HG02884 (cell line): ENCODE results near the gene NCEH1.
"Not testable (repeated sequence)": the region's sequence is repeated elsewhere in the genome, so short reads cannot be mapped to it uniquely, and the experiment has no call there.

ENCODE experiments used
- ATAC-seq: cut with Tn5 transposase; IDR thresholded peaks from one replicate; pipeline ENCODE4 v1.9.1; 2021; ENCODE audit warnings: mild to moderate bottlenecking, moderate library complexity; ENCODE audit not compliant: unreplicated experiment

The NCEH1 gene, protein sequence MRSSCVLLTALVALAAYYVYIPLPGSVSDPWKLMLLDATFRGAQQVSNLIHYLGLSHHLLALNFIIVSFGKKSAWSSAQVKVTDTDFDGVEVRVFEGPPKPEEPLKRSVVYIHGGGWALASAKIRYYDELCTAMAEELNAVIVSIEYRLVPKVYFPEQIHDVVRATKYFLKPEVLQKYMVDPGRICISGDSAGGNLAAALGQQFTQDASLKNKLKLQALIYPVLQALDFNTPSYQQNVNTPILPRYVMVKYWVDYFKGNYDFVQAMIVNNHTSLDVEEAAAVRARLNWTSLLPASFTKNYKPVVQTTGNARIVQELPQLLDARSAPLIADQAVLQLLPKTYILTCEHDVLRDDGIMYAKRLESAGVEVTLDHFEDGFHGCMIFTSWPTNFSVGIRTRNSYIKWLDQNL

DNA sequence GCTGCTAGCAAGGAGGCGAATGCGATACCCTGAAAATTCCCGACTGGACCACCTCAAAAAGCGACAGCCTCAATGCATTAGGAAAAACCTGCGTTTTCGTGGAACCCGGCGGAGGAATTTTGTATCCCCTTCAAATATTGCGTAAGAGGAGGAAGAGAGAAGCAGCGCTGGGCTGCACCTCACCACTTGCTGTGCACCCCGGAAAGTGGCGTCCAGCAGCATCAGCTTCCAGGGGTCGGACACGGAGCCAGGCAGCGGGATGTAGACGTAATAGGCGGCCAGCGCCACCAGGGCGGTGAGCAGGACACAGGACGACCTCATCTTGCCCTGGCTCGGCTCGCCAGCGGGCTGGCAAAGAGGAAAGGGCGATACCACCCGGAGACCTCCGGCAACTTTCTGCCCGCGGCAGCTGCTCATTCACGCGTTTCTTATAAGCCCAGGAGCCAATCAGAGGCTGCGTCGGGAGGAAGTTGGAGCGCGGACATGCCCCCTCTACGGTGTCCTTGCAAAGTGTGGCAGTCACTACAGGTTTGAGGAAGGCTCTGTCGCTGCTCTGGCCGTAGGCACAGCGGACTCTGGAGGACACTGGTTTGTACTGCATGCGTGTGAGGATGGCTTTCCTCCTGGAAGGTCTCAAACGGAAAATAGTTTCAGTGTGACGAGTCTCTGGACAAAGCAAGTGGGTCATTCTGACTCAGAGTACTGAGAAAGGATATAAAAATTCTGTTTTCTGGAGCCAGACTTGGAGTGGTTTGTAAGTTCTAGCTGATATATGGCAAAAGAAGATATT is at the start of gene NCEH1:
NCEH1 (minus strand) TSS at position 404 of the 790 bp plus-strand sequence; CDS start at position 321, 83 bp downstream.
- ATAC-seq = peak; percentile 100

DNA sequence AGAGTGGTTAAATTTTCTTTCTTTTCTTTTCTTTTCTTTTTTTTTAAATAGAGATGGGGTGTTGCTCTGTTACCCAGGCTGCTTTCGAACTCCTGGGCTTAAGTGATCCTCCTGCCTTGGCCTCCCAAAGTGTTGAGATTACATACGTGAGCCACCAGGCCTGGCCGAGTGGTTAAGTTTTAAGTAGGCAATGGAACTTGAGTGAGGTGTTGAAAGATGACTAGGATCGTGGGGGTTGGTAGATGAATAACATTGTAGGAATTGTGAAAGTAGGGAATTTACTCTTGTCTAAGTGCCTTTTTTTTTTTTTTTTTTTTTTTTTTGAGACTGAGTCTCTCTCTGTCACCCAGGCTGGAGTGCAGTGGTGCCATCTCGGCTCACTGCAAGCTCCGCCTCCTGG is 49.5 kb upstream of the NCEH1 start:
- ATAC-seq = not testable (repeated sequence)

DNA sequence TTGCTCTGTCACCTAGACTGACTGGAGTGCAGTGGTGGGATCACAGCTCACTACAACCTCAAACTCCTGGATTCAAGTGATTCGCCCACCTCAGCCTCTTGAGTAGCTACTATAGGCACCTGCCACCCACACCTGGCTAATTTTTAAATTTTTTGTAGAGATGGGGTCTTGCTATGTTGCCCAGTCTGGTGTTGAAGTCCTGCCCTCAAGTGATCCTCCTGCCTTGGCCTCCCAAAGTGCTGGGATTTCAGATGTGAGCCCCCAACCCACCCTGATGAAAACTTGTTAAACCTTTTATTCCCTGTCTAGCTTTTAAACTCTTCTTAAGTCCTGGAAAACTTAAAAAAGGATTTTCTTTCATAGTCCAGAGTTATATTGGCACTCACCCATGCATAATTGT is 42.3 kb upstream of the NCEH1 start:
- ATAC-seq = no peak

DNA sequence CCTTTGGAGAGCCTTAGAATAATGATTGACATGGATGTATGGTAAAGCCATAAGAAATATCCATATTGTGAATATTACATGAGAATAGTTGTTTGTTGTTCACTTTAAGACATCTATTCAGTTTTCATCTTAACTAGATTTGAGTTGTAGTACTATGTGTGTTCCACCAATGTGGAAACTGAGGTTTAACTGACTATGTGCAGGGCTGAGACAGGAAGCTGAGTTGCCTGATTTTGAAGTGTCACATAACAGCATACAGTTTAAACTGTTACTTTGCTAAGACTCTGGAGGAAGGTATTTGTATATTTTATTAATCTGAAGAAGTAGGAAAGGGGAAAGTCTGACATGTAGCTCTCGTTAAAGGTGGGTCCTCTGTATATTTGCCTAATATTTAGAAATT is 41.8 kb upstream of the NCEH1 start:
- no peak for ATAC-seq

DNA sequence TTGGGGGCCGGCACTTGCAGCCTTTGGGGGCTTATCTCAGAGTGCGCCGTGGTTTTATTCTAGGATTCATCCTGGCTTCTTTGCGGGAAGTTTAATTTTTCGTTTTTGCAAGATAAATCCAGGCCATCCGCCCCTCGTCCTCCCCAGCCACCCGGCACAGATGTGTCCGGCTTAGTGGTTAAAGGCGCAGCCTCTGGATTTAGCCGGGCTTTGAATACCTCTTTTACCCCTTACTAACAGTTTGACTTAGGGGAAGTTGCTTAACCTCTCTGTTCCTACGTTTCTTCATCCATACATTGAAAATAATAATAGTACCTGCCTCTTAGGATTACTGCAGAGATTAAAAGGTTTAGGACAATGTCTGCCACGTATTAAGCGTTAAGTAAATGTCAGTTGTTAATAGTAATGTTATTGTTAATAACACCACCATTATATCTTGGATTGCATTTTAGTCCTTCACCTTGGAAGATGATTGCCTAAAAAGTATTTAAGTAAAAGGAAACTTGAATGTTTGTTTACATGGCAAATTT is 40.4 kb upstream of the NCEH1 start:
- peak; percentile 4 for ATAC-seq

DNA sequence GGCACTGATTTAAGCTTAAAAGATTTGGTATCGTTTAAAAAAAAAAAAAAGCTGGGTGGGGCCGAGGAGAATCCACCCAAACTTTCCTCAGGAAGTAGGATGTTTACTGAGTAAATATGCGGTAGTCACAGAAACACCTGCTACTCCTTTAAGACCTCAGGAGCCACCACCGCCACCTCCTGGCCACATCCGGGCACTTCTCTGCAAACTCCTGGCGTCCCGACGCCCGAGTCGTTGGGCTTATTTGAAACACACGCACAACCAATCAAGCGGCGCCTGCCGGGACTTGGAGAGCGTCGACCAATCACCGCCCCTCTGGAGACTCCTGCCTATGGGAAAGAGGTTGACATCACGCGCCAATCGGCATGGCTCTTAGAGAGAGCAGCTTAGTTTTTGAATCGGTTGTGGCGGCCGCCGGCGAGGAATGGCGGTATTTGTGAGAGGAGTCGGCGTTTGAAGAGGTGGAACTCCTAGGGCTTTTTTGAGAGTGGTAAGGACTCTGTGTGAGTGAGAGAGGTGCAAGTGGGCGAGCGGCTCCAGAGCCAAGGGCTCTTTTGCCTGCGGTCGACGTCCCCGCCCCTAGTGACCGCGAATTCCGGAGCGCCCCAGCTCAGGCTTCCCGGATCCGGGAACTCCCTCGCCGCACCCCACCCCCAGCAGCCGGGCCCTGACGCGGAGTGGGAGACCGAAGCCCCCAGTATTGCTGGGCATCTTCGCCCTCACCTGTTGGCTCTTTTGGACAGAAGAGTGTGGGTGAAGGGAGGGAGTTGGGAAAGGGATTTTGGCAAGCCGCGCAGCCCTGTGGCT is 39.7 kb upstream of the NCEH1 start, which contains the start of gene ECT2:
ECT2 (plus strand) TSS at position 359 of the 807 bp plus-strand sequence. CDS start 3,805 bp downstream, outside the sequence.
- ATAC-seq = peak; percentile 98

DNA sequence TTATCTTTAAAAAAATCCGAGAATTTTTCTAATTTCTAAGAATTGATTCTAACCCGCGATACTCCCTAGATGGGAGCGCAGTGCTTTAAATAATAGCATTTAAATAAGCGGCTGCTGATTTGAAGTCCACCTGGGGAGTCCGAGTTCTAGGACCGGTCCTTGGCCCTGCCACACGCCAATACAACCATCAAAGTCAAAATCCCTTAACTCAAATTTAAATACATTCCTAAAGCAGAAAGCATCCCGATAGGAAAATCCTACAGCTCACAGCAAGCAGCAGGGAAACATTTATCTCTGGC is 39.2 kb upstream of the NCEH1 start:
- ATAC-seq = no peak

DNA sequence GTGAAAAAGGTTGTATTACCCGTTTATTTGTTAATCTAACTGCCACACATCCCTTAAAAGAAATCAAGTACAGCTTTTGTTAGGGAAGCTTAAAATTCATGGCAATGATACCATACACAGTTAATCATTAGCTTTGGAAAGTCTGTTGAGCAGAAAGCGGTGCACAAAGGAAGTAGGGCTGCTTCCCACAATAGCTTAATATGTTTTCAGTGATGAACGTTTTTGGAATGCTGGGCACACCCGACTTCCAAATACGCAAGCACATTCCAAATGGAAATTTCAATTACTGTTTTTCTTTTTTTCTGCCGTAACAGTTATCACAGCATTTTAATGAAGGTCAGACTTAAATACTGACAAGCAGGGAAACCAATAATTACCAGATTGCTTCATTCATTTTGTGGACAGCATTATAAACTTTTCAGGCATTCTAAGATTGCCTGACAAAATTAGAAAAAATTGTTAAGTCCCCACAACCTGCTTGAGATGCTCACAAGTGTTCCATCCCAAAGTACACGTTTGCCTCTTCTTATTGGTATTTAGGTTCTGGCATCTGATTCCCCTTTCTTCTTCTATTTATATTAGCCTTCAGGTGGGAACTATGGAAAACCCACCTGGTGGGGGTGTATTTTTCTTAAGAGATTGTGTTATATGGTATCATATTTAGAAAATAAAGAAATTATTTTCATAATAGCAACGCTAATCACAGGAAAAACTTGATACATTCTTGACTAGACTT is 38.5 kb upstream of the NCEH1 start:
- no peak for ATAC-seq

DNA sequence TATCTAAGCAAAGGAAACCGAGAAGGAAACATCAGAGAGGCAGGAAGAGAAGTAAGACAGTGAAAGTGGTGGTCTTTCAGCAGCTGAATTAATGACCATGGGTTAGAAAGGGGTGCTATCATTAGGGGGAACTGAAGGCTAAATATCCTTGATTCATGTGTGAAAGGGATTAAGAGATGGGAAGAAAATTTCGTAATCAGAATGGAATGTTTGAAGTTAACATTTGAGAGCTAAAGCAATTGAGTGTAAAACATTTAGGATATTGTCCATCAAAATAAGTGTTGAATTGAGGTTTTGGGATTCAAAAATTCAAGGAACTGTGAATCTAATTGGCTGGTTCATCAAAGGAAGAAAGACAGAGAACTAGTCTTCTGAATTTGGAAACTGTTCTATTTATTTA is 35.6 kb upstream of the NCEH1 start:
- no peak for ATAC-seq

DNA sequence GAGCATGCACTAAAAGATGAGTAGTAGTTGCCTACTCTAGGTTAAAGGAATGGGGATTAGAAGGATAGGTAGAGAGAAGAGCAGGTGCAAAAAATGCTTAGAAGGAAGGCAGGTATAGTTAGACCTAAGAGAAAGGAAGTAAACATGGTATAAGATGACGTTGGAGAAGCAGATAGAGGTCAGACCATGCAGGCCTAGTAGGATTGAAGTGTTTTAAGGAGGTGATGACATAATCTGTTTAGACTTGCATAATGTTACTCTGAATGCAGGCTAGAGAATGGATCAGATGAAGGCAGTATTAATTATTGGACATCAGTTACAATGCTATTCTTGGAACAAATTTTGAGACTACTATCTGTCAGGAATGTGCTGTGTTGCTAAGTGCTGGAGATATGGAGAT is 28.6 kb upstream of the NCEH1 start:
- no peak for ATAC-seq

DNA sequence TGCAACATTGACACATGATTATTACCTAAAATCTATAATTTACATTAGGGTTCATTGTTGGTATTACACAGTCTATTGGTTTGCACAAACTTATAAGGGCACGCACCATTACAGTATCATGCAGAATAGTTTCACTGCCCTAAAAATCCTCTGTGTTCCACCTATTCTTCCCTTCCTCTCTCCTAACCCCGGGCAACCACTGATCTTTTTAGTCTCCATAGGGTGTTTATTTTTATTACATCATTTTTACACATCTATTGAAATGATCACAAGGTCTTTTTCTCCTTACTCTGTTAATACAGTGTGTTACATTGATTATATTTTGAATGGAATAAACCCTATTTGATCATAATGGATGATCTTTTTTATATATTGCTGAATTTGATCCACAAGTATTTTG is 24.1 kb upstream of the NCEH1 start:
- ATAC-seq = no peak

DNA sequence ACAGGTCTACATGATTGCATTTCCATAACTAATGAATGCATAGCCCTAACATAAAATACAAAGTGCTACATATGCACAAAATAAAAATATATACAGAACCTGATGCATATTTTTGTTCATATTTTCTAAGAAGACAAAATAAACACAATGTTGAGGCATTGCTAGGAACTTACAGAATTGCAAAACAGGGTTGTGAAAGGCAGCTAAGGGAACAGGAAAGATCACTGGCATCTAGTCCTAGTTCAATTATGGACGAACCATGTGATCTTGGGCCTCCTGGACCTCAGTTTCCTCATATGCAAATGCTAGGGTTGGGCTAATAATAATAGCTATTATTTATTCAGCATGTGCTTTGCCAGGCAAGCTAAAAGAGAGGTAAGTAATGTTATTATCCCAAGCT is 15.5 kb upstream of the NCEH1 start:
- no peak for ATAC-seq

DNA sequence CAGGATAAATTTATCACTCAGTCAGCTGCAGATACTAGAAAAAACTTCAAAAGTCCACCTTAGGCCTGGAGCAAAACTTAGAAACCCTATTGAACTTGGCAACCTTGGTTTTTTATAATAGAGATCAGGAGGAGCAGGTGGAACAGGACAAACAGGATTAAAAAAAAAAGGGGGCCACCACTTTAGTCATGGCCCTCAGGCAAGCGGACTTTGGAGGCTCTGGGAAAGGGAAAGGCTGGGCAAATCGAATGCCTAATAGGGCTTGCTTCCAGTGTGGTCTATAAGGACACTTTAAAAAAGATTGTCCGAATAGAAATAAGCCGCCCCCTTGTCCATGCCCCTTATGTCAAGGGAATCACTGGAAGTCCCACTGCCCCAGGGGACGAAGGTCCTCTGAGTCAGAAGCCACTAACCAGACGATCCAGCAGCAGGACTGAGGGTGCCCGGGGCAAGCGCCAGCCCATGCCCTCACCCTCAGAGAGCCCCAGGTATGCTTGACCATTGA is 11.7 kb upstream of the NCEH1 start:
- not testable (repeated sequence) for ATAC-seq

DNA sequence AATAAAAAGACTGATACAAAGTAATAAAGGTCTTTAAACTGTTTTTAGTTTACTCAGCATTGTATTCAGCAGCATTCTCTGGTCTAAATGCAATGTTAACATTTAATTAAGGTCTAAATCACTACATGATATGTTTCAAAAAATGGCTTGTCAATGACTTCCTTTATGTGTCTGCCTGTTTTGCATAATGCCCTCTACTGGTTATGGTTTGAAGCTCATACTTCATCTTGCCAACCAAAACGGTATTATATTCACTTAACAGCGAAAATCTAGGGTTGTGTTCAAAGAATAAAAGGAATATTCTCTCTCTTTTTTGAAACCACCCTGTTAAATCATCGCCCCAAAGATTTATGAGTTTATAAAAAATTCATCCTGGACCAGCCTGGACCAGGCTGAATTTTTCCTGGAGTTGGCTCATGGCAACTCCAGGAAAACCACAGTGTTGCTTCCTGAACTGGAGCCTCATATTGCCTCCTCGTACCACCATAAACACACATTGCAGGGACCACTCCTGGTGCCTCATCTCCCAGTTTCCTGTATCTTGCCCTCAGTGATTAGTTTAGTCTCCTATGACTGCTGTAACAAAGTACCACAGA is 6.7 kb upstream of the NCEH1 start:
- no peak for ATAC-seq

DNA sequence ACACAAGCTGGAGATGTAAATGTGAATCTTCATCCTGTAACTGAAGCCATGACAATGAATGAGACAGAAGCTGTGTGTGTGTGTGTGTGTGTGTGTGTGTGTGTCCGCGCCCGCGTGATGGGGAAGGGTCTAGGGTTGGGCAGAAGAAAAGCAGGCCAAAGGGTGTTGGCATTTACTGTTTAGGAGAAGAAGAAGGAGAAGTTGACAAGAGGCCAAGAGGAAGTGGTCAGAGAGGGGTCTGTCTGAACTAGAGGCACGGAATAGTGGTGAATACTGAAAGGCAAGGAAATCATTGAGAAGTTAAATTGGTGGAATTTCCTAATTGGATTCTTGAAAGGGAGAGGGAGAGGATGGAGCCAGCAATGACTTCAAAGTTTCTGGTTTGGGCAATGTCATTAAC is 5.6 kb upstream of the NCEH1 start:
- no peak for ATAC-seq

DNA sequence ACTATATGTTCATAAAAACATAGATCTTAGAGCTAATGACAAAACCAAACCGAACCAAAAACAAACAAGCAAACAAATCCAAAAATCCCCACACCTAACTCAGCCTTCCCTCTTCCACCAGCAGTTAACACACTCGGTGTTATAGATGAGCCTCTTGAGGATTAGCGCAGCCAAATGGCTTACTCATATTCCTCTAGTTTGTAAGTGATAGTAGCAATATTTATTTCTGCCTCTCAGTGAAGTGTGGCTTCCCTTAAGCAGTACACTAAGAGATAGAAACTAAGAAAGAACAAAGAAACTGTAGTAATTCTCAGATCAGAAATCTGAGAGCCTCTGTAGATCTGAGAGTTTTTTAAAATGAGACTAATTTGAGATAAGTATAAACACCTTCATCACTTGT is 2.4 kb upstream of the NCEH1 start:
- ATAC-seq = no peak

DNA sequence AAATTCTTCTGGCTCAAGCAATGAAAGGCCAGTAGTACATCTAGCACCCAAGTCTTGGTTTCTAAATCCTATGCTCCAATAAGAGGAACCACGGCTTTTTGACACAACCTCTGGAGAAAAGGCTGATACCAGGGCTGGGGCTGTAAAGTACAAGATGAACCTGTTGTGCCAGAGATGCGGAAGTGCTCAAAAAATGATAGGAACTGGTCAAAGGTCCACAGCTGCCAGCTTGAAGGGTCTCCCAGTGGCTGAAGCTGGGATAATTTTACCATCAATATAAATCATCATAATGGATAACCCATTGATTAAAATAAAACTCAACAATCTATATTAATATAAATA is 558 bp upstream of the NCEH1 start:
- ATAC-seq = no peak

DNA sequence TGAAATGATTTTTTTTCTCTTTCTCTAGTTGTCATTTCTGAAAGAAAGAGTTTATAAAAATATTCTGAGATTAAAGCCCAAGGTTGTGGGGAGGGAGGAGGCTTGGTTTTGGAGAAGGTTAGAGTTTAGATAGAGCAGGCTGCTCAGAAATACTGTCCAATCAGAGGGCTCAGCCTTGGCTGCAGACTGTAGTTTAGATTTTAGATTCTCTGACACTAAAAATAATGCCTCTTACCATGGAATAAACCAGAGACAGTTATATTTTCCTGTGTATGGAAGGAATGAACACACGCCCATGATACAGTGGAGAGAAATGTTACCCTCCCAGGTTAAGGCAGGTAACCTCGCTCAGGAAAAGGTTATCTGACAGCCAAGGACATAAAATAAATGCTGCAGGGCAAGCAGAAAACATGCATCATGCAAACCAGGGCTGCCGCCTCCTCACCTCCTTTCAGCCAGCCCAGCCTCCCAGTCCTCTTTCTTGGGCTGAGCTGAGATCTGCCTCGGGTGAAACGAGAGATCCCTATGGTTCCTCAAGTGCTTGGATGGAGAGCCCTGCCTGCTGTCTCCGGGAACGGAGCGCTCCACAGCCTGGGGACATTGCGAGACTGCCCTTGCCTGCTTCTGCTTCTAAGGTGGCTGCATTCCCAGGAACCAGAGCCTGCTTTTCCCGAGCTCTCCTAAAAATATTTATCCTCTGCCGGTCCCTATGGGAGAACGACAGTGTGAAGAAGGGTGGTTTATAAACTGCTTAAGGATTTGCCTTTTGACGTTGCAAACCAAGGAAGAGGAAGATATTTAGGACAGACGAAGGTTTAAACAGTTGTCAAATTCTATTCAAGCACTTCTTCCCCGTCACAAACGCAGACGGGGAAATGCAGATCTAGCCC is 848 bp downstream of the NCEH1 start:
- no peak for ATAC-seq
